HUDEP-2 (cell line): Measurements from ENCODE around the gene SETD7.
"Not testable (repeated sequence)": the region's sequence is repeated elsewhere in the genome, so short reads cannot be mapped to it uniquely, and the experiment has no call there.

Experiments used
- DNase-seq, 76 experiments: peaks; one replicate each; lab custom pipeline; 2025; ENCODE audit not compliant: unreplicated experiment in 76 of 76; lab: John Stamatoyannopoulos, UW

The SETD7 gene

GRCh38 chr4:139470997-139471665, 84.9 kb downstream of the SETD7 start:
- DNase-seq = no peak

- DNase-seq = no peak
These were observed 85.7 kb downstream of the SETD7 start for GRCh38 chr4:139470295-139470694.

DNA sequence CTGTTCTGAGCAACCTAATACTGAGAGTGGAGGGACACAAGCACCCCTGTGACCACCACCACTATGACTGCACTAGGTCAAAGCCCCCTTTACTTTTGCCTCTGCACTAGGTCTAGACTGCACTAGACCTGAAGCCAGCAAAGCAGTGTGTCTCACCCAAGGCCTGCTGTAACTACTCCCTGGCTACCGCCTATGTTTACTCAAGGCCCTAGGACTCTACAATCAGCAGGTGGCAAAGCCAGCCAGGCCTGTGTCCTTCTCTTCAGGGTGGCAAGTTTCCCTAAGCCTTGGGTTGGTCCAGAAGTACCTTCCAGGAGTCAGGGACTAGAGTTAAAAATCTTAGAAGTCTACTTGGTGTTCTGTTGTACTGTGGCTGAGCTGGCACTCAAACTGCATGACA, 86.2 kb downstream of the SETD7 start:
- DNase-seq = no peak

DNA sequence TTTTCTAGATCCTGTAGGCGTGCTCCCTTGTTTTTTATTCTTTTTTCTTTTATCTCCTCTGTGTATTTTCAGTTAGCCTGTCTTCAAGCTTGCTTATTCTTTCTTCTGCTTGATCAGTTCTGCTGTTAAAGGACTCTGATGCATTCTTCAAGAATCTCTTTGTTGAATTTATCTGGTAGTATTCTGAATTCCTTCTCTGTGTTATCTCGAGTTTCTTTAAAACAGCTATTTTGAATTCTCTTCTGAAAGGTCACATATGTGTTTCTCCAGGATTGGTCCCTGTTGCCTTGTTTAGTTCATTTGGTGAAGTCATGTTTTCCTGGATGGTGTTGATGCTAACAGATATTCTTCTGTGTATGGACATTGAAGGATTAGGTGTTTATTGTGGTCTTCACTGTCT, 86.8 kb downstream of the SETD7 start:
- no peak for DNase-seq

DNA sequence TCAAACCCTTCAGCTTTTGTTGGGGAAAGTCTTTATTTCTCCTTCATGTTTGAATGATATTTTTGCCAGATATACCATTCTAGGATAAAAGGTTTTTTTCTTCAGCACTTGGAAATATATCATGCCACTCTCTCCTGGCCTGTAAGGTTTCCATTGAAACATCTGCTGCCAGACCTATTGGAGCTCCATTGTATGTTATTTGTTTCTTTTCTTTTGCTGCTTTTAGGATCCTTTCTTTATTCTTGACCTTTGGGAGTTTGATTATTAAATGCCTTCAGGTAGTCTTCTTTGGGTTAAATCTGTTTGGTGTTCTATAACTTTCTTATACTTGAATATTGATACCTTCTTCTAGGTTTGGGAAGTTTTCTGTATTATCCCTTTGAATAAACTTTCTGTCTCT, 87.3 kb downstream of the SETD7 start:
- not testable (repeated sequence) for DNase-seq

DNA sequence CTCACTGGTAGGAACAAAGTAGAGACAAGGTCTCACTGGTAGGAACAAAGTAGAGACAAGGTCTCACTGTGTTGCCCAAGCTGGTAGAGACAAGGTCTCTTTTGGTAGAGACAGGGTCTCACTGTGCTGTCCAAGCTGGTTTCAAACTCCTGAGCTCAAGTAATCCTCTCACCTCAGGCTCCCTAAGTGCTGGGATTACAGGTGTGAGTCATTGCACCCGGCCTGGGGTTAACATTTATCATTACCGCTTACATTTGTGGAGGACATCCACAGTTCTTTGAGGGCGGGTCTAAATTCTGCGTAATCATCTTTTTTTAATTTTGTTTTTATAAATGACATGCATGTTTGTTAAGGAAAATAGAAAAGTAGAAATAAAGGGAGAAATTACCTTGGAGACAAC, 90.1 kb downstream of the SETD7 start:
- no peak for DNase-seq

GRCh38 chr4:139464512-139464911, 91.5 kb downstream of the SETD7 start:
- DNase-seq = not testable (repeated sequence)

- no peak for DNase-seq
These were observed 94.9 kb downstream of the SETD7 start for GRCh38 chr4:139461022-139461628.

DNA sequence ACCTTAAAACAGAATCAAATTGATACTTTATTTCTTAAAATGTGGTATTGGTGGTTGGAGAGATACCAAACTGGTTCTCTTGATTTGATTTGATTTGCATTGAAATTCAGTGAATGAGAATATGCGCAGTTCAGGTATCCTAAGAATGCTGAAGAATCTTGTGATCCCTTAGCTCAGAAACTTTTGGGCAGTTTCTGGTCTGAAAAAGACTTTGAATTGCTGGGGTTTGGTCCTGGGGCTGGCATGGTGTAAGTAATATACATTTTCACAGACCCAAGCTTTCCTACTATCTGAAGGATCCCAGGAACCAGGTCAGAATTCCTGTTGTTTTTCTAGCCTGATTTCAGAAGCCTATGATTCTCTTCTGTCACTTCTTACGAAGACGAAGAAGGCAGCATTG, 95.5 kb downstream of the SETD7 start:
- no peak for DNase-seq

- no peak for DNase-seq
These were observed 97.0 kb downstream of the SETD7 start for GRCh38 chr4:139458999-139459398.

- DNase-seq = no peak
These were observed 97.5 kb downstream of the SETD7 start for GRCh38 chr4:139458543-139458942.

DNA sequence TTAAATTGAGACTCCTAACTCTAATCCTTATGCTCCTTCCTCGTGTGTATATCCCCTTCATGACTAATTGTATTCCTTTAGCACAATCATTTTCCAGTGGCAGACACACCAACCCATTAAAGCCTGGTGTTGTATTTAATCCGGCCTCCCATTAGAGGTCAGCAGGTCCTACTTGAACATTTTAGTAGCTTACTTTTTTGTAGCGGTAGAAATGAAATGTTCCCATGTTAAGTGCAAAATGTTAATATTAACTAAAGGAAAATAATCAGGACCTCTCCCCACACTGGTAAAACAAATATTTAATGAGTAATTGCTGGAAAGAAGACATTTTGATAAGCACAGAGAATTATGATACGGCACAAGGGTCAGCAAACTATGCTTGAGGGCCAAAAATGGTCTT, 98.7 kb downstream of the SETD7 start:
- no peak for DNase-seq

GRCh38 chr4:139455126-139455538, 100.9 kb downstream of the SETD7 start:
- DNase-seq = no peak

- peak in 1 of 76 experiments; percentile 61 for DNase-seq
These were observed 101.6 kb downstream of the SETD7 start, which contains the start of gene RAB33B for GRCh38 chr4:139454111-139455045. Gene RAB33B, plus strand, starts transcription at chr4:139454121. Its CDS starts 75 bp downstream, at chr4:139454196.

- peak; percentile 12 to 97 (median 93) for DNase-seq
These were observed 102.5 kb downstream of the SETD7 start for GRCh38 chr4:139453371-139454110.

GRCh38 chr4:139453041-139453370, 103.0 kb downstream of the SETD7 start:
- peak in 44 of 76 experiments; percentile 4 to 91 (median 74) for DNase-seq

- DNase-seq = no peak
These were observed 104.0 kb downstream of the SETD7 start for GRCh38 chr4:139451997-139452396.

DNA sequence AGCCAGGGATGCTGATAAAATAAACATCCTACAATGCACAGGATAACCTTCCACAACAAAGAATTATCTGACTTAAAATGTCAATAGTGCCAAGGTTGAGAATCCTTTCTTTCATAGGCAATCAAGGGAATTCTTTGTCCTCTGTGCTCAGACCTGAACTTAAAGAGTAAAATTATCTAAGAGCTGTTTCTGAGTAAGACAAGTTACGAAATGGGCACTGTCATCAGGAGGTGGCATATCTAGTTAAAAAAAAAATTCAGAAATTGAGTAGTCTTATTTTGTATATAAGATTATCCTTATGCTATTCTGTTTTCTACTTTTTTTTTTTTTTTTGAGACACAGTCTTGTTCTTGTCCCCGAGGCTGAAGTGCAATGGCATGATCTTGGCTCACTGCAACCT, 105.4 kb downstream of the SETD7 start:
- no peak for DNase-seq

DNA sequence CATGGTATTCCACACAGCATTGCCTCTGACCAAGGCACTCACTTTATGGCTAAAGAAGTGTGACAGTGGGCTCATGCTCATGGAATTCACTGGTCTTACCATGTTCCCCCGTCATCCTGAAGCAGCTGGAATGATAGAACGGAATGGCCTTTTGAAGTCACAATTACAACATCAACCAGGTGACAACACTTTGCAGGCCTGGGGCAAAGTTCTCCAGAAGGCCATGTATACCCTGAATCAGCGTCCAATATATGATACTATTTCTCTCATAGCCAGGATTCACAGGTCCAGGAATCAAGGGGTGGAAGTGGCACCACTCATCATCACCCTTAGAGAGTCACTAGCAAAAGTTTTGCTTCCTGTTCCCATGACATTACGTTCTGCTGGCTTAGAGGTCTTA, 108.9 kb downstream of the SETD7 start:
- not testable (repeated sequence) for DNase-seq
